PC-9 (cell line): ENCODE results near the gene UBE2QL1. TPM values are rescaled to one million over a fixed set of nuclear protein-coding genes. Genes with fewer than 3 reads are reported as not detected.

Source experiments
- BruUV-seq: library from RNA; stranded (reverse); fragments of 400-500 nt; replicated peaks from 2 replicates; lab custom pipeline; 2021; lab: Mats Ljungman, UMichigan
- CTCF ChIA-PET: fragments of 300-600 bp; sonication (Branson Sonifier 250); formaldehyde crosslinking; loops from one replicate; lab custom pipeline; 2022; ENCODE audit warnings: antibody characterized with exemption; lab: Charles Lee
- POLR2A ChIA-PET: fragments of 300-600 bp; sonication (Branson Sonifier 250); formaldehyde crosslinking; loops from one replicate; lab custom pipeline; 2022; ENCODE audit warnings: antibody characterized with exemption; ENCODE audit not compliant: unreplicated experiment; lab: Charles Lee
- DNase-seq, 2 experiments: peaks; one replicate each; pipeline versions ENCODE4 v3.0.0 to v3.0.0-alpha.2; 2015 to 2022; ENCODE audit warnings: mixed read lengths in 1 of 2
- H2AFZ ChIP-seq: fragments of 200-600 bp; sonication (generic); 2 replicates; pipeline ENCODE4 v1.8.1; 2017; ENCODE audit warnings: antibody characterized with exemption
- H3F3A ChIP-seq: fragments of 200-600 bp; sonication (generic); 2 replicates; pipeline ENCODE4 v1.8.1; 2017; ENCODE audit warnings: antibody characterized with exemption, mild to moderate bottlenecking, low read depth; ENCODE audit not compliant: insufficient read depth
- H3K27ac ChIP-seq: fragments of 200-600 bp; sonication (generic); 2 replicates; pipeline ENCODE4 v1.6.1; 2016; ENCODE audit warnings: mixed run types
- H3K27me3 ChIP-seq: fragments of 200-600 bp; sonication (generic); 2 replicates; pipeline ENCODE4 v1.6.1; 2016; ENCODE audit warnings: low read depth, mixed run types; ENCODE audit not compliant: insufficient read depth
- H3K36me3 ChIP-seq: fragments of 200-600 bp; sonication (generic); 2 replicates; pipeline ENCODE4 v1.6.1; 2016; ENCODE audit warnings: low read depth, mixed run types
- H3K4me1 ChIP-seq: fragments of 200-600 bp; sonication (generic); replicated peaks from 2 replicates; pipeline ENCODE4 v1.6.1; 2016; ENCODE audit warnings: mixed run types; ENCODE audit not compliant: insufficient read depth
- H3K4me2 ChIP-seq: fragments of 200-600 bp; sonication (generic); 2 replicates; pipeline ENCODE4 v1.6.1; 2017; ENCODE audit warnings: mixed run types
- H3K4me3 ChIP-seq: fragments of 200-600 bp; sonication (generic); 2 replicates; pipeline ENCODE4 v1.6.1; 2016; ENCODE audit warnings: mixed run types
- H3K79me2 ChIP-seq: fragments of 200-600 bp; sonication (generic); 2 replicates; pipeline ENCODE4 v1.6.1; 2017; ENCODE audit warnings: low read depth, mixed run types
- H3K9me2 ChIP-seq: fragments of 200-600 bp; sonication (generic); 2 replicates; pipeline ENCODE4 v1.8.1; 2017; ENCODE audit warnings: mild to moderate bottlenecking; ENCODE audit not compliant: insufficient read depth
- H3K9me3 ChIP-seq: fragments of 200-600 bp; sonication (generic); 2 replicates; pipeline ENCODE4 v1.8.1; 2016; ENCODE audit warnings: low read depth; ENCODE audit not compliant: insufficient read depth
- H4K20me1 ChIP-seq: fragments of 200-600 bp; sonication (generic); 2 replicates; pipeline ENCODE4 v1.8.1; 2017; ENCODE audit not compliant: insufficient read depth
- EZH2 ChIP-seq: fragments of 200-600 bp; sonication (generic); IDR thresholded peaks from 2 replicates; pipeline ENCODE4 v1.8.0; 2017; ENCODE audit warnings: antibody characterized with exemption, low read depth
- intact Hi-C: fragments of 100-400 bp; cut with micrococcal nuclease; formaldehyde crosslinking; loops from one replicate; pipeline ENCODE4 v1.10.0; 2022; ENCODE audit not compliant: unreplicated experiment
- total RNA-seq: library from RNA; stranded (reverse); gene quantifications from 2 replicates; pipeline ENCODE4 v1.2.3, GENCODE V29; 2021
- TF ChIP-seq, protein P1 (sequence below): fragments of 200-600 bp; sonication (generic); conservative IDR thresholded peaks from 2 replicates; pipeline ENCODE4 v1.6.1; 2017; ENCODE audit warnings: mixed run types, antibody characterized with exemption, mild to moderate bottlenecking, moderate library complexity

UBE2QL1 gene
- total RNA-seq, 1 experiment from 2014 or later, result not detected

DNA sequence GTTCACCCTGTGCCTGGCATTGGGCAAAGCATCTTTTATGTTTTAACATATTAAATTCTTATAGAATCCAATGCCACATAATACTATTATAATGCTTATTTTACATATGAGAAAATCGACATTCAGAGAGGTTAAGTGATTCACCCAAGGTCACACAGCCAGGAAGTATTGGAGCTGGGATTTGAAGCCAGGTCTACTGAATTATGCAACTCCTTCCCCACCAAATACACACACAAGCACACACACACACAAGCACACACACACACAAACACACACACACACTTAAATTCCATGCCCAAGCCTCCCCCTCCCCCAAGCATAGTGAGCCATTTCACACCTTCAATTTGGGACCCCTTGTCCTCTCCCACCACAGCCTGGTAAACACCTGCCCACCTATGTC lies 37.4 kb downstream of the UBE2QL1 start:
- intact Hi-C loops, result no loop called here
- no peak overlapping the region for H3K4me3 ChIP-seq
- no peaks in the 10 kb centered on the region for H3K9me3 ChIP-seq
- POLR2A ChIA-PET, result no interaction called here
- H3K79me2 ChIP-seq, result no peaks in the 10 kb centered on the region
- H3K27me3 ChIP-seq, result peaks cover 81% of the 10 kb centered on the region
- BruUV-seq, result no TSS peak
- no peaks in the 10 kb centered on the region for H3K9me2 ChIP-seq
- no peak overlapping the region for H3K4me2 ChIP-seq
- CTCF ChIA-PET, result no interaction called here
- no peak for DNase-seq
- H3F3A ChIP-seq, result no peaks in the 10 kb centered on the region
- TF ChIP-seq, protein P1, sequence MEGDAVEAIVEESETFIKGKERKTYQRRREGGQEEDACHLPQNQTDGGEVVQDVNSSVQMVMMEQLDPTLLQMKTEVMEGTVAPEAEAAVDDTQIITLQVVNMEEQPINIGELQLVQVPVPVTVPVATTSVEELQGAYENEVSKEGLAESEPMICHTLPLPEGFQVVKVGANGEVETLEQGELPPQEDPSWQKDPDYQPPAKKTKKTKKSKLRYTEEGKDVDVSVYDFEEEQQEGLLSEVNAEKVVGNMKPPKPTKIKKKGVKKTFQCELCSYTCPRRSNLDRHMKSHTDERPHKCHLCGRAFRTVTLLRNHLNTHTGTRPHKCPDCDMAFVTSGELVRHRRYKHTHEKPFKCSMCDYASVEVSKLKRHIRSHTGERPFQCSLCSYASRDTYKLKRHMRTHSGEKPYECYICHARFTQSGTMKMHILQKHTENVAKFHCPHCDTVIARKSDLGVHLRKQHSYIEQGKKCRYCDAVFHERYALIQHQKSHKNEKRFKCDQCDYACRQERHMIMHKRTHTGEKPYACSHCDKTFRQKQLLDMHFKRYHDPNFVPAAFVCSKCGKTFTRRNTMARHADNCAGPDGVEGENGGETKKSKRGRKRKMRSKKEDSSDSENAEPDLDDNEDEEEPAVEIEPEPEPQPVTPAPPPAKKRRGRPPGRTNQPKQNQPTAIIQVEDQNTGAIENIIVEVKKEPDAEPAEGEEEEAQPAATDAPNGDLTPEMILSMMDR, result no peak
- no peak for TF ChIP-seq EZH2
- H3K27ac ChIP-seq, result no peak overlapping the region
- H3K36me3 ChIP-seq, result no peaks in the 10 kb centered on the region
- peaks cover 9% of the 10 kb centered on the region for H3K4me1 ChIP-seq
- H2AFZ ChIP-seq, result no peak overlapping the region
- no peaks in the 10 kb centered on the region for H4K20me1 ChIP-seq

DNA sequence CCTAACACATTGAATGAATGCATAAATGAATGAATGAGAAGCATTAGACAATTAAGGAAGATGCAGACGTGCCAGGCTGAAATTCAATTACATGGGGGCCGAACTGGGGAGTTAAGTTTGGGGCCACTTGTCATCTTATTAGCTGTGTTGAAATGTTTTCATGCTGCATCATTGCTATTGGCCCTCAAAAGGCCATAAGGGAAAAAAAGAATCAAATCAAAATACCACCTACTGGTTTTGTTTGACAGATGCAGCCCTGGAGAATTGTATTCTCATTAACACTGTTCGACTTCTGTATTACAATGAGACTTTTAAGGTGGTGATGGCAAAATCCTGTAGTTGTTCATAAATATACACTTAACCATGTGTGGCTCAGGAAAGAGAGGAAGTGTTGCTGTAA lies 38.4 kb downstream of the UBE2QL1 start:
- H3K9me3 ChIP-seq, result no peaks in the 10 kb centered on the region
- H3K36me3 ChIP-seq, result no peaks in the 10 kb centered on the region
- ChIA-PET CTCF (no interaction called here), POLR2A (no interaction called here)
- H3K79me2 ChIP-seq, result no peaks in the 10 kb centered on the region
- H4K20me1 ChIP-seq, result no peaks in the 10 kb centered on the region
- peaks cover 81% of the 10 kb centered on the region for H3K27me3 ChIP-seq
- no peaks in the 10 kb centered on the region for H3F3A ChIP-seq
- no peak for DNase-seq
- H3K27ac ChIP-seq, result no peak overlapping the region
- no peak overlapping the region for H2AFZ ChIP-seq
- intact Hi-C loops, result no loop called here
- BruUV-seq, result no TSS peak
- no peak for TF ChIP-seq EZH2
- TF ChIP-seq, protein P1, result no peak
- H3K4me3 ChIP-seq, result no peak overlapping the region
- no peaks in the 10 kb centered on the region for H3K9me2 ChIP-seq
- no peak overlapping the region for H3K4me2 ChIP-seq
- H3K4me1 ChIP-seq, result peaks cover 14% of the 10 kb centered on the region

DNA sequence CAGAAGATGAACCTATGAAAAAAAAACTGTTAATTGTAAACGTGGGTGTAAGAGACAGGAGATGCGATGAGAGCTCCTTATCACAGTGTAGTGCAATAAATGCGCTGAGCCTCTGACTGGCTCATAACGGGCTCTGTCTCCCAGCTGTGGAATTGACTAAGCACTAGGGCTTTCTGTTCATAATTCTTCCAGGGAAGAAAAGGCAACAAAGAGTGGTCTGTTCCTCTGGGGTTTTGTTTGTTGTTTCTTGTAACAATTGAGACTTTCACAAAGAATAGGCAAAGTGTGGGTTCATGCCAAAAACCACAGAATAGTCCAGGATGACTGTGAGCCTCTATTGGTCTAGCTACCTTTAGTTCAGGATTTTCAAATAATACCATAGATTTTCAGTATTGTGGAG lies 39.4 kb downstream of the UBE2QL1 start:
- ChIA-PET CTCF (no interaction called here), POLR2A (no interaction called here)
- intact Hi-C loops, result no loop called here
- Histone ChIP-seq H3K4me3 (no peak overlapping the region), H3F3A (no peaks in the 10 kb centered on the region), H3K79me2 (no peaks in the 10 kb centered on the region), H4K20me1 (no peaks in the 10 kb centered on the region), H3K9me3 (no peaks in the 10 kb centered on the region), H3K4me2 (no peak overlapping the region), H2AFZ (no peak overlapping the region), H3K27ac (no peak overlapping the region), H3K36me3 (no peaks in the 10 kb centered on the region), H3K9me2 (no peaks in the 10 kb centered on the region), H3K27me3 (peaks cover 81% of the 10 kb centered on the region), H3K4me1 (peaks cover 19% of the 10 kb centered on the region)
- TF ChIP-seq EZH2, result no peak
- TF ChIP-seq, protein P1, result no peak
- BruUV-seq, result no TSS peak
- DNase-seq, result no peak
